ENCODE results near the gene TIGD2.

Gene TIGD2

GRCh38 chr4:89105726-89106125, 5.6 kb upstream of the TIGD2 start:
- Histone ChIP-seq H3K79me2 (ENCODE audit: insufficient read depth, low read depth) (no peaks in the 10 kb centered on the region), H3K9ac (no peak overlapping the region)
- no peak for TF ChIP-seq CTCF (conservative IDR thresholded peaks at IDR 0.05; ENCODE audit: low read depth, low read length)

GRCh38 chr4:89108091-89108490, 3.2 kb upstream of the TIGD2 start:
- Histone ChIP-seq H2AFZ (ENCODE audit: low read depth) (no peak overlapping the region), H3K4me1 (ENCODE audit: low read depth, poor library complexity, severe bottlenecking) (peaks cover 15% of the 10 kb centered on the region), H3K79me2 (ENCODE audit: insufficient read depth, low read depth) (peaks cover 13% of the 10 kb centered on the region; the same call in 1 of the 2 replicates), H3K27me3 (ENCODE audit: insufficient read depth, low read depth) (no peaks in the 10 kb centered on the region), H3K4me2 (no peak overlapping the region), H3K36me3 (ENCODE audit: insufficient read depth) (no peaks in the 10 kb centered on the region), H3K9ac (no peak overlapping the region), H3K4me3 (IDR thresholded peaks at IDR 0.05; ENCODE audit: insufficient read depth, low read depth, low read length) (no peak overlapping the region), H3K27ac (no peak overlapping the region), H4K20me1 (ENCODE audit: insufficient read depth) (no peaks in the 10 kb centered on the region)
- TF ChIP-seq CTCF (conservative IDR thresholded peaks at IDR 0.05; ENCODE audit: low read depth, low read length), result no peak

More at GRCh38 chr4:89105726-89106125, 5.6 kb upstream of the TIGD2 start:
- H3K4me3 ChIP-seq (IDR thresholded peaks at IDR 0.05; ENCODE audit: insufficient read depth, low read depth, low read length), result no peak overlapping the region
- H3K27ac ChIP-seq, result no peak overlapping the region
- H2AFZ ChIP-seq (ENCODE audit: low read depth), result no peak overlapping the region
- no peaks in the 10 kb centered on the region for H4K20me1 ChIP-seq (ENCODE audit: insufficient read depth)
- no peak overlapping the region for H3K4me2 ChIP-seq
- no peaks in the 10 kb centered on the region for H3K27me3 ChIP-seq (ENCODE audit: insufficient read depth, low read depth)
- H3K36me3 ChIP-seq (ENCODE audit: insufficient read depth), result no peaks in the 10 kb centered on the region
- peaks cover 9% of the 10 kb centered on the region for H3K4me1 ChIP-seq (ENCODE audit: low read depth, poor library complexity, severe bottlenecking)

GRCh38 chr4:89109841-89110540, 1.3 kb upstream of the TIGD2 start:
- H3K36me3 ChIP-seq (ENCODE audit: insufficient read depth), result no peaks in the 10 kb centered on the region
- no peaks in the 10 kb centered on the region for H4K20me1 ChIP-seq (ENCODE audit: insufficient read depth)
- peaks cover 16% of the 10 kb centered on the region for H3K4me1 ChIP-seq (ENCODE audit: low read depth, poor library complexity, severe bottlenecking)
- H3K79me2 ChIP-seq (ENCODE audit: insufficient read depth, low read depth), result peaks cover 16% of the 10 kb centered on the region; the same call in 1 of the 2 replicates
- TF ChIP-seq CTCF (conservative IDR thresholded peaks at IDR 0.05; ENCODE audit: low read depth, low read length), result no peak
- no peak overlapping the region for H3K4me3 ChIP-seq (IDR thresholded peaks at IDR 0.05; ENCODE audit: insufficient read depth, low read depth, low read length)
- peak overlapping the region; percentile 59; the same call in 1 of the 2 replicates for H3K4me2 ChIP-seq
- H2AFZ ChIP-seq (ENCODE audit: low read depth), result no peak overlapping the region
- no peak overlapping the region for H3K9ac ChIP-seq
- H3K27me3 ChIP-seq (ENCODE audit: insufficient read depth, low read depth), result no peaks in the 10 kb centered on the region
- H3K27ac ChIP-seq, result no peak overlapping the region

GRCh38 chr4:89110541-89110985, 770 bp upstream of the TIGD2 start:
- Histone ChIP-seq H2AFZ (ENCODE audit: low read depth) (peak overlapping the region; percentile 97), H3K27me3 (ENCODE audit: insufficient read depth, low read depth) (no peaks in the 10 kb centered on the region), H3K9ac (peak overlapping the region; percentile 91; the same call in 1 of the 2 replicates), H4K20me1 (ENCODE audit: insufficient read depth) (no peaks in the 10 kb centered on the region), H3K36me3 (ENCODE audit: insufficient read depth) (no peaks in the 10 kb centered on the region), H3K27ac (no peak overlapping the region), H3K79me2 (ENCODE audit: insufficient read depth, low read depth) (peaks cover 16% of the 10 kb centered on the region; the same call in 1 of the 2 replicates), H3K4me3 (IDR thresholded peaks at IDR 0.05; ENCODE audit: insufficient read depth, low read depth, low read length) (no peak overlapping the region), H3K4me2 (peak overlapping the region; percentile 59), H3K4me1 (ENCODE audit: low read depth, poor library complexity, severe bottlenecking) (peaks cover 16% of the 10 kb centered on the region)
- TF ChIP-seq CTCF (conservative IDR thresholded peaks at IDR 0.05; ENCODE audit: low read depth, low read length), result no peak

All from KMS-11 (cell line).